ENCODE results near the gene MTARC1.

- TF ChIP-seq CTCF (IDR thresholded peaks at IDR 0.05; ENCODE audit: low read depth, low read length): no peak
- TF ChIP-seq EZH2phosphoT487 (IDR thresholded peaks at IDR 0.05; ENCODE audit: low read depth): no peak
Observed at GRCh38 chr1:220791956-220792355, 5.2 kb downstream of the MTARC1 start.
